ENCODE results near the gene CLRN3. TPM values are rescaled to one million over a fixed set of nuclear protein-coding genes. Genes with fewer than 3 reads are reported as not detected.

Gene CLRN3
- total and polyA plus RNA-seq, 2 of the 8 experiments (the other 6 are each of a cell fraction or from before 2014, with no cell fraction given): not detected

DNA sequence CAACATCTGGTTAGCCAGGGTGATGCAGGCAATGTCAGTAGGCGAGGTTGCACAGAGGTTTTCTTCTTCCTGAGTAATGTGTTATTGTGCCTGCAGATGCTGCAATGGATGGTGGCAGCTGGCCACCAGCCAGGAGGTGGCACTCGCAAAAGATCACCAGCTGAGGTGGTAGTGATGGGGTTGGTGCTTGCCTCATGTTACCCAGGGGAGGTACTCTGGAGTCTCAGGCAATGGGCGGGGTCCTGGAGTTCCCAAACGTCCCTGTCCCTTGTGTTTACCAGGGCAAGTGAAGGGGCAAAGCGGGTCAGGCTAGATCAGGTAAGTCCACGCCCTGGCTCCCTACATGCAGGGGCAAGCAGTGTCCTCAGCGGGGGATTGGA is 21.1 kb downstream of the CLRN3 start (continued):
- TF ChIP-seq, protein P1, sequence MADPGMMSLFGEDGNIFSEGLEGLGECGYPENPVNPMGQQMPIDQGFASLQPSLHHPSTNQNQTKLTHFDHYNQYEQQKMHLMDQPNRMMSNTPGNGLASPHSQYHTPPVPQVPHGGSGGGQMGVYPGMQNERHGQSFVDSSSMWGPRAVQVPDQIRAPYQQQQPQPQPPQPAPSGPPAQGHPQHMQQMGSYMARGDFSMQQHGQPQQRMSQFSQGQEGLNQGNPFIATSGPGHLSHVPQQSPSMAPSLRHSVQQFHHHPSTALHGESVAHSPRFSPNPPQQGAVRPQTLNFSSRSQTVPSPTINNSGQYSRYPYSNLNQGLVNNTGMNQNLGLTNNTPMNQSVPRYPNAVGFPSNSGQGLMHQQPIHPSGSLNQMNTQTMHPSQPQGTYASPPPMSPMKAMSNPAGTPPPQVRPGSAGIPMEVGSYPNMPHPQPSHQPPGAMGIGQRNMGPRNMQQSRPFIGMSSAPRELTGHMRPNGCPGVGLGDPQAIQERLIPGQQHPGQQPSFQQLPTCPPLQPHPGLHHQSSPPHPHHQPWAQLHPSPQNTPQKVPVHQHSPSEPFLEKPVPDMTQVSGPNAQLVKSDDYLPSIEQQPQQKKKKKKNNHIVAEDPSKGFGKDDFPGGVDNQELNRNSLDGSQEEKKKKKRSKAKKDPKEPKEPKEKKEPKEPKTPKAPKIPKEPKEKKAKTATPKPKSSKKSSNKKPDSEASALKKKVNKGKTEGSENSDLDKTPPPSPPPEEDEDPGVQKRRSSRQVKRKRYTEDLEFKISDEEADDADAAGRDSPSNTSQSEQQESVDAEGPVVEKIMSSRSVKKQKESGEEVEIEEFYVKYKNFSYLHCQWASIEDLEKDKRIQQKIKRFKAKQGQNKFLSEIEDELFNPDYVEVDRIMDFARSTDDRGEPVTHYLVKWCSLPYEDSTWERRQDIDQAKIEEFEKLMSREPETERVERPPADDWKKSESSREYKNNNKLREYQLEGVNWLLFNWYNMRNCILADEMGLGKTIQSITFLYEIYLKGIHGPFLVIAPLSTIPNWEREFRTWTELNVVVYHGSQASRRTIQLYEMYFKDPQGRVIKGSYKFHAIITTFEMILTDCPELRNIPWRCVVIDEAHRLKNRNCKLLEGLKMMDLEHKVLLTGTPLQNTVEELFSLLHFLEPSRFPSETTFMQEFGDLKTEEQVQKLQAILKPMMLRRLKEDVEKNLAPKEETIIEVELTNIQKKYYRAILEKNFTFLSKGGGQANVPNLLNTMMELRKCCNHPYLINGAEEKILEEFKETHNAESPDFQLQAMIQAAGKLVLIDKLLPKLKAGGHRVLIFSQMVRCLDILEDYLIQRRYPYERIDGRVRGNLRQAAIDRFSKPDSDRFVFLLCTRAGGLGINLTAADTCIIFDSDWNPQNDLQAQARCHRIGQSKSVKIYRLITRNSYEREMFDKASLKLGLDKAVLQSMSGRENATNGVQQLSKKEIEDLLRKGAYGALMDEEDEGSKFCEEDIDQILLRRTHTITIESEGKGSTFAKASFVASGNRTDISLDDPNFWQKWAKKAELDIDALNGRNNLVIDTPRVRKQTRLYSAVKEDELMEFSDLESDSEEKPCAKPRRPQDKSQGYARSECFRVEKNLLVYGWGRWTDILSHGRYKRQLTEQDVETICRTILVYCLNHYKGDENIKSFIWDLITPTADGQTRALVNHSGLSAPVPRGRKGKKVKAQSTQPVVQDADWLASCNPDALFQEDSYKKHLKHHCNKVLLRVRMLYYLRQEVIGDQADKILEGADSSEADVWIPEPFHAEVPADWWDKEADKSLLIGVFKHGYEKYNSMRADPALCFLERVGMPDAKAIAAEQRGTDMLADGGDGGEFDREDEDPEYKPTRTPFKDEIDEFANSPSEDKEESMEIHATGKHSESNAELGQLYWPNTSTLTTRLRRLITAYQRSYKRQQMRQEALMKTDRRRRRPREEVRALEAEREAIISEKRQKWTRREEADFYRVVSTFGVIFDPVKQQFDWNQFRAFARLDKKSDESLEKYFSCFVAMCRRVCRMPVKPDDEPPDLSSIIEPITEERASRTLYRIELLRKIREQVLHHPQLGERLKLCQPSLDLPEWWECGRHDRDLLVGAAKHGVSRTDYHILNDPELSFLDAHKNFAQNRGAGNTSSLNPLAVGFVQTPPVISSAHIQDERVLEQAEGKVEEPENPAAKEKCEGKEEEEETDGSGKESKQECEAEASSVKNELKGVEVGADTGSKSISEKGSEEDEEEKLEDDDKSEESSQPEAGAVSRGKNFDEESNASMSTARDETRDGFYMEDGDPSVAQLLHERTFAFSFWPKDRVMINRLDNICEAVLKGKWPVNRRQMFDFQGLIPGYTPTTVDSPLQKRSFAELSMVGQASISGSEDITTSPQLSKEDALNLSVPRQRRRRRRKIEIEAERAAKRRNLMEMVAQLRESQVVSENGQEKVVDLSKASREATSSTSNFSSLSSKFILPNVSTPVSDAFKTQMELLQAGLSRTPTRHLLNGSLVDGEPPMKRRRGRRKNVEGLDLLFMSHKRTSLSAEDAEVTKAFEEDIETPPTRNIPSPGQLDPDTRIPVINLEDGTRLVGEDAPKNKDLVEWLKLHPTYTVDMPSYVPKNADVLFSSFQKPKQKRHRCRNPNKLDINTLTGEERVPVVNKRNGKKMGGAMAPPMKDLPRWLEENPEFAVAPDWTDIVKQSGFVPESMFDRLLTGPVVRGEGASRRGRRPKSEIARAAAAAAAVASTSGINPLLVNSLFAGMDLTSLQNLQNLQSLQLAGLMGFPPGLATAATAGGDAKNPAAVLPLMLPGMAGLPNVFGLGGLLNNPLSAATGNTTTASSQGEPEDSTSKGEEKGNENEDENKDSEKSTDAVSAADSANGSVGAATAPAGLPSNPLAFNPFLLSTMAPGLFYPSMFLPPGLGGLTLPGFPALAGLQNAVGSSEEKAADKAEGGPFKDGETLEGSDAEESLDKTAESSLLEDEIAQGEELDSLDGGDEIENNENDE (IDR thresholded peaks at IDR 0.05; ENCODE audit: insufficient replicate concordance, low read length): no peak
- TF ChIP-seq POLR2A (IDR thresholded peaks at IDR 0.05; ENCODE audit: control extremely low read depth in 1 of 2, low read depth in 2 of 2, low read length in 2 of 2): no peak
- no peak for TF ChIP-seq CHD1 (IDR thresholded peaks at IDR 0.05; ENCODE audit: low read depth, low read length)
- TF ChIP-seq, protein P2, sequence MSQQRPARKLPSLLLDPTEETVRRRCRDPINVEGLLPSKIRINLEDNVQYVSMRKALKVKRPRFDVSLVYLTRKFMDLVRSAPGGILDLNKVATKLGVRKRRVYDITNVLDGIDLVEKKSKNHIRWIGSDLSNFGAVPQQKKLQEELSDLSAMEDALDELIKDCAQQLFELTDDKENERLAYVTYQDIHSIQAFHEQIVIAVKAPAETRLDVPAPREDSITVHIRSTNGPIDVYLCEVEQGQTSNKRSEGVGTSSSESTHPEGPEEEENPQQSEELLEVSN (IDR thresholded peaks at IDR 0.05): no peak

Measured in H1 (cell line).